Gastroesophageal sphincter (tissue), 4 donors: ENCODE results near the gene NSUN3. TPM values are rescaled to one million over a fixed set of nuclear protein-coding genes. Genes with fewer than 3 reads are reported as not detected.
"Not testable (repeated sequence)": the region's sequence is repeated elsewhere in the genome, so short reads cannot be mapped to it uniquely, and the experiment has no call there.

ENCODE experiments used
- ATAC-seq: fragments of 150-250 bp; one replicate; pipeline ENCODE4 v1.9.1; 2016; ENCODE audit warnings: mild to moderate bottlenecking, moderate library complexity
- H3K27ac ChIP-seq, 4 donors: fragments of 200-600 bp; sonication (generic) in 3 of 4; 1 replicate in 3 of 4; 2 replicates in 1 of 4; pipeline ENCODE4 v1.5.1; 2016 to 2019
- H3K27me3 ChIP-seq: fragments of 200-600 bp; sonication (generic); one replicate; pipeline ENCODE4 v1.5.1; 2019
- H3K36me3 ChIP-seq, 2 donors: fragments of 200-600 bp; sonication (generic); one replicate each; pipeline ENCODE4 v1.5.1; 2019; ENCODE audit warnings: control low read depth in 1 of 2
- H3K4me1 ChIP-seq, 3 donors: fragments of 200-600 bp; sonication (generic); 1 replicate in 2 of 3; 2 replicates in 1 of 3; pipeline ENCODE4 v1.5.1; 2016 to 2019; ENCODE audit warnings: control low read depth in 2 of 3
- H3K4me3 ChIP-seq, 2 donors: fragments of 200-600 bp; sonication (generic); one replicate each; pipeline ENCODE4 v1.5.1; 2019; ENCODE audit warnings: mild to moderate bottlenecking in 1 of 2, moderate library complexity in 1 of 2
- H3K9me3 ChIP-seq, 3 donors: fragments of 200-600 bp; sonication (generic); one replicate each; pipeline ENCODE4 v1.5.1; 2017 to 2019; ENCODE audit warnings: control low read depth in 2 of 3
- CTCF ChIP-seq, 4 experiments: fragments of 200-600 bp in 2 of 4; fragments of 450-650 bp in 2 of 4; sonication (generic) in 1 of 4; IDR thresholded peaks; one replicate each; pipeline ENCODE4 v1.5.1; 2017 to 2019; ENCODE audit warnings: antibody characterized with exemption in 4 of 4, mild to moderate bottlenecking in 2 of 4, moderate library complexity in 2 of 4
- EP300 ChIP-seq: sonication (generic); formaldehyde crosslinking; IDR thresholded peaks from one replicate; pipeline ENCODE4 v1.6.1; 2017; ENCODE audit warnings: antibody characterized with exemption, mild to moderate bottlenecking
- POLR2A ChIP-seq, 2 donors: fragments of 450-650 bp; IDR thresholded peaks; one replicate each; pipeline ENCODE4 v1.6.1; 2017; ENCODE audit warnings: antibody characterized with exemption in 2 of 2, mild to moderate bottlenecking in 2 of 2, moderate library complexity in 1 of 2
- POLR2AphosphoS5 ChIP-seq: sonication (generic); formaldehyde crosslinking; IDR thresholded peaks from one replicate; pipeline ENCODE4 v1.6.1; 2017; ENCODE audit warnings: antibody characterized with exemption
- WGBS, 2 donors: methylation state at CpG; one replicate each; pipeline ENCODE4 v1.1.5; 2018; ENCODE audit warnings: low coverage in 1 of 2; 5-methylcytosine and 5-hydroxymethylcytosine counted together
- total RNA-seq, 4 donors: library from RNA; depleted of rRNA; stranded (reverse); fragments of >200 nt; gene quantifications; one replicate each; pipeline ENCODE4 v1.1.0, GENCODE V29; 2016

NSUN3 gene
- total RNA-seq, 4 donors from 2014 or later, result 4.7 to 12.8 (median 9.2) TPM

GRCh38 chr3:94098452-94098851 is 35.6 kb downstream of the NSUN3 start:
- Histone ChIP-seq H3K4me1 (no peaks in the 10 kb centered on the region), H3K9me3 (no peaks in the 10 kb centered on the region), H3K27me3 (no peaks in the 10 kb centered on the region), H3K4me3 (no peak overlapping the region), H3K36me3 (peaks cover 0 to 68% of the 10 kb centered on the region in 2 donors), H3K27ac (no peak overlapping the region)
- TF ChIP-seq CTCF (IDR thresholded peaks at IDR 0.05) (no peak), EP300 (no peak), POLR2AphosphoS5 (no peak), POLR2A (IDR thresholded peaks at IDR 0.05) (no peak)
- 50 to 67% methylated on average over 2 to 3 of the region's 3 CpGs for WGBS, 2 donors
- ATAC-seq, result no peak

GRCh38 chr3:94099311-94099710 is 36.5 kb downstream of the NSUN3 start:
- no peak for ATAC-seq
- WGBS, 2 donors, result 89 to 100% methylated on average over 1 of the region's 1 CpG
- Histone ChIP-seq H3K9me3 (no peaks in the 10 kb centered on the region), H3K36me3 (peaks cover 0 to 73% of the 10 kb centered on the region in 2 donors), H3K4me3 (no peak overlapping the region), H3K27me3 (no peaks in the 10 kb centered on the region), H3K27ac (no peak overlapping the region), H3K4me1 (no peaks in the 10 kb centered on the region)
- TF ChIP-seq EP300 (no peak), POLR2AphosphoS5 (no peak), CTCF (IDR thresholded peaks at IDR 0.05) (no peak), POLR2A (IDR thresholded peaks at IDR 0.05) (no peak)

GRCh38 chr3:94101860-94102259 is 39.0 kb downstream of the NSUN3 start:
- TF ChIP-seq POLR2AphosphoS5, result no peak
- no peak for TF ChIP-seq EP300
- TF ChIP-seq POLR2A (IDR thresholded peaks at IDR 0.05), result no peak
- no peak for TF ChIP-seq CTCF (IDR thresholded peaks at IDR 0.05)
- Histone ChIP-seq H3K27me3 (no peaks in the 10 kb centered on the region), H3K4me1 (no peaks in the 10 kb centered on the region), H3K4me3 (no peak overlapping the region), H3K36me3 (peaks cover 0 to 67% of the 10 kb centered on the region in 2 donors), H3K27ac (no peak overlapping the region), H3K9me3 (no peaks in the 10 kb centered on the region)
- 44 to 56% methylated on average over 4 of the region's 4 CpGs for WGBS, 2 donors
- ATAC-seq, result no peak

- peaks cover 0 to 60% of the 10 kb centered on the region in 2 donors for H3K36me3 ChIP-seq
- no peak for TF ChIP-seq EP300
- TF ChIP-seq CTCF (IDR thresholded peaks at IDR 0.05), result no peak
- TF ChIP-seq POLR2AphosphoS5, result no peak
- TF ChIP-seq POLR2A (IDR thresholded peaks at IDR 0.05), result no peak
- no peaks in the 10 kb centered on the region for H3K27me3 ChIP-seq
- no peak overlapping the region for H3K4me3 ChIP-seq
- 61 to 79% methylated on average over 5 of the region's 5 CpGs for WGBS, 2 donors
- H3K4me1 ChIP-seq, result no peaks in the 10 kb centered on the region
- H3K9me3 ChIP-seq, result no peaks in the 10 kb centered on the region
- no peak overlapping the region for H3K27ac ChIP-seq
- no peak for ATAC-seq
Observed at GRCh38 chr3:94106268-94106667, 43.4 kb downstream of the NSUN3 start.

- not testable (repeated sequence) for H3K27me3 ChIP-seq, H3K9me3 ChIP-seq, ATAC-seq, H3K4me1 ChIP-seq, H3K27ac ChIP-seq, H3K4me3 ChIP-seq
- peaks cover 0 to 67% of the 10 kb centered on the region in 2 donors for H3K36me3 ChIP-seq
Observed at GRCh38 chr3:94110232-94110631, 47.4 kb downstream of the NSUN3 start.

- TF ChIP-seq CTCF (IDR thresholded peaks at IDR 0.05) (no peak), POLR2AphosphoS5 (no peak), EP300 (no peak), POLR2A (IDR thresholded peaks at IDR 0.05) (no peak)
- H3K4me3 ChIP-seq, result no peak overlapping the region
- H3K36me3 ChIP-seq, result peaks cover 0 to 61% of the 10 kb centered on the region in 2 donors
- no peak for ATAC-seq
- H3K4me1 ChIP-seq, result peaks cover 0 to 8% (median 0%) of the 10 kb centered on the region in 3 donors
- H3K9me3 ChIP-seq, result no peaks in the 10 kb centered on the region
- H3K27ac ChIP-seq, result no peak overlapping the region
- no peaks in the 10 kb centered on the region for H3K27me3 ChIP-seq
Observed at GRCh38 chr3:94110854-94111253, 48.0 kb downstream of the NSUN3 start.
